H1 (cell line): ENCODE data around the gene PXDN. TPM values are rescaled to one million over a fixed set of nuclear protein-coding genes. Genes with fewer than 3 reads are reported as not detected.

Experiments
- RAD21 ChIP-seq, 2 experiments: IDR thresholded peaks in 1 of 2; conservative IDR thresholded peaks in 1 of 2; 2 replicates each; pipeline ENCODE4 v1.6.1; 2011; ENCODE audit warnings: low read depth in 2 of 2, low read length in 2 of 2, improper control_type of control experiment in 1 of 2, inconsistent platforms in 1 of 2, mild to moderate bottlenecking in 1 of 2, moderate library complexity in 1 of 2
- SRF ChIP-seq: IDR thresholded peaks from 2 replicates; pipeline ENCODE4 v1.6.1; 2011; ENCODE audit warnings: mild to moderate bottlenecking, low read depth, low read length, moderate library complexity
- TAF1 ChIP-seq: IDR thresholded peaks from 2 replicates; pipeline ENCODE4 v1.6.1; 2011; ENCODE audit warnings: mild to moderate bottlenecking, low read depth, low read length
- polyA plus RNA-seq, 7 experiments: library from polyadenylated mRNA; depleted of rRNA in 3 of 7; stranded (reverse) in 5 of 7; unstranded in 2 of 7; fragments of >200 nt in 5 of 7; fragments of 200-250 nt in 2 of 7; gene quantifications; 1 replicate in 5 of 7; 2 replicates in 1 of 7; 4 replicates in 1 of 7; pipeline versions ENCODE4 v1.2.1 to v1.2.3, GENCODE V29; 2011 to 2013; ENCODE audit warnings: missing spikeins in 2 of 7, mixed read lengths in 2 of 7
- total RNA-seq: library from RNA; stranded (reverse); fragmentation: NEBNext Ultra II Directional; extraction: Animal tissue kit (Norgen Biotek cat#: 25700); gene quantifications from 2 replicates; pipeline ENCODE4 v1.2.1, GENCODE V29; 2021

Gene PXDN
- total and polyA plus RNA-seq, 2 of the 8 experiments (the other 6 are each of a cell fraction or from before 2014, with no cell fraction given) = 104 to 141 TPM

DNA sequence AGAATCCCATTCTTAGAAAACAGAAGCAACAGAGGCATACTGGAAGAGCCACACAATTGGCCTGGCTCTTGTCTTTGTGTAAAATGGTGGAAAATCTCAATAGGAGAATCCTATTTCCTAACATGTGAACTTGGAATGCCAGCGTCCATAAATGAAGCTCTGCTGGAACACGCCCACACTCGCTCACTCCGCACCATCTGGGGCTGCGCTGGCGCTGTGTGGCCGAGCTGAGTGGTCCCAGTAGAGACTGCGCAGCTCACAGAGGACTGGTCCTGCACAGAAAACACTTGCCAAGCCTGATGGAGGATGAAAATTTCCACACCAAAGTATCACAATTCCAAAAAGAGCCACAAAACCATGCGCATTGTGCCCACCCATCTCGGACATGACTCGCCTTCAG lies 56.2 kb downstream of the PXDN start (continued):
- TF ChIP-seq RAD21 (IDR thresholded peaks at IDR 0.05 in 1 of 2, conservative IDR thresholded peaks at IDR 0.05 in 1 of 2; ENCODE audit: low read depth in 2 of 2, low read length in 2 of 2) (no peak), SRF (no peak), TAF1 (no peak)
- TF ChIP-seq, all 59 proteins: peak for 0
